HG03442 (cell line): Measurements from ENCODE around the gene TRPM8.

ENCODE experiments used
- ATAC-seq: cut with Tn5 transposase; IDR thresholded peaks from one replicate; pipeline ENCODE4 v1.9.1; 2021; ENCODE audit warnings: mild to moderate bottlenecking, moderate library complexity; ENCODE audit not compliant: unreplicated experiment

The TRPM8 gene

DNA sequence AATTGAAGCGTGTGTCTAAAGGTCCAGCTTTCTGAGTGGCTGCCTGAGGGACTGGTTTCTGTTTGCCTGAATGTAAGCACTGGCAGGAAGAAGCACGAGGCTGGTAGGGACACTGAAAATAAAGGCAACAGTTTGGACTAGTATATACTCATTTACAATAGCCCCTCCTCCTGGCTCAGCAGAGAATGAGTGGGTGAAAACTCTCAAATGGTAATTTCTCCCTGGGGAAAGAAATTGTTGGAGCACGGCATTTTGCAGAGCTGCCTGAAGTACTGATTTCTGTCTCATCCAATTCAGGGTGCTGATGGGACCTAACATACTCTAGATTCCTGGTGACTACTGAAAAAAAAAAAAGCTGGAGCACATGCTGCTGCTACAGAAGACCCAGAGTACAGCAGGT lies 116.0 kb downstream of the TRPM8 start:
- no peak for ATAC-seq

DNA sequence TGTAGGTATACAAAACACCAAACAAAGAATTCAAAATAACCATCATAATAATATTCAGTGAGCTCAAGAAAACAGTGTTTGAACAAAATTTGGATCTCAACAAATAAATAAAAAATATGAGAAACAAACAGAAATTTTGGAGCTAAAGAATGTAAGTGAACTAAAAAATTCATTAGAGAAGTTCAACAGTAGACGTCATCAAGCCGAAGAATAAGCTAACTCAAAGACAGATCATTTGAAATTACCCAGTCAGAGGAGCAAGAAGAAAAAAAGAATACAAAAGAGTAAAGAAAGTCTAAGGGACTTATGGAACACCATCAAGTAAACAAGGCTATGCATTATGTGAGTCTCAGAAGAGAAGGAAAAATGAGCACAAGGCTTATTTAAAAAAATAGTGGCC lies 116.7 kb downstream of the TRPM8 start:
- no peak for ATAC-seq

DNA sequence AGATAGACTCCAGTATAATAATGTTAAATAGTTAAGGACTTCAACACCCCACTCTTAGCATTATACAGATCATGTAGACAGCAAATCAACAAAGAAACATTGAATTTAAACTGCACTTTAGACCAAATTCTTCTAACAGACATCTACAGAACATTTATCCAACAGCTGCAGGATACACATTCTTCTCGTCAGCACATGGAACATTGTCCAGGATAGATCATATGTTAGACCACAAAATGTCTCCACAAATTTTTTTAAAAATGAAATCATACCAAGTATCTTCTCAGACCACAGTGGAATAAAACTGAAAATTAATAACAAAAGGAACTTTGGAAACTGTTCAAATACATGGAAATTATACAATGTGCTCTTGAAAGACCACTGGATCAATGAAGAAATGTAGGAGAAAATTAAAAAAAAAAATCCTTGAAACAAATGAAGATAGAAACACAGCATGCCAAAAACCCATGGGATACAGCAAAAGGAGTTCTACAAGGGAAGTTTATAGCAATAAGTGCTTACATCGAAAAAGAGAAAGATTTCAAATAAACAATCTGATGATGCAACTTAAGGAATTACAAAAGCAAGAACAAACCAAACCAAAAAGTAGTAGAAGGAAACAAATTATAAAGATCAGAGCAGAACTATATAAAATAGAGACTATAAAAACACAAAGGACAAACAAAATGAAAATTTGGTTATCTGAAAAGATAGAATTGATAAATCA lies 121.1 kb downstream of the TRPM8 start:
- ATAC-seq, result no peak

DNA sequence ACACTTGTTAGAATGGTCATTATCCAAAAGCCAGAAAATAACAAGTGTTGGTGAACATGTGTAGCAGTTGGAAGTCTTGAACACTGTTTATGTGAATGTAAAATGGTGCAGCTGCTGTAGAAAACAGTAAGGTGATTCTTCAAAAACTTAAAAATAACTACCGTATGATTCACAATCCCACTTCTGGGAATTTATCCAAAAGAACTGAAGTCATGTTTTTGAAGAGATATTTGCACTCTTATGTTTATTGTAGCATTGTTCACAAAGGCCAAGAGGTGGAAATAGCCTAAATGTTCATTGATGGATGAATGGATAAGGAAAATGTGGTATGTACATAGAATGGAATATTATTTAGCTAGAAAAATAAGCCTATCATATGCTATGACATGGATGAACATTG lies 127.0 kb downstream of the TRPM8 start:
- ATAC-seq, result no peak

DNA sequence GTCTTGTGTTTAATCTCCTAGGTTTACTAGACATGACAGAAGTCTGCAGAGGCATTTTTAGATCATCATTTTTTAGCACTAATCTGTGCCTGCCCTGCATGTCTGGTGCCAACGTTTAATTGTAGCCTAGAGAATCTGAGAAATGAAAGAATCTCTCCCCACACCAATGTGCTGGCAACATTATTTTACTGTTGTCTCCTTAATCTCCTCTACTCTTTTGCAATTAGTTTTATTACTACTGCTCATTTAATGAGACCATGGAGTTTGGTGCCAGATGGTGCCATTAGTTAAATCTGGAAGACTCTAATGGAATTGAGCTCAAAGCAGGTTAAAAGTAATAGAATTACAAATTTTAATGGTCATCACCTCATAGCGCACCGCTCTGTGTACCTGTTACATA lies 129.3 kb downstream of the TRPM8 start:
- ATAC-seq, result no peak

DNA sequence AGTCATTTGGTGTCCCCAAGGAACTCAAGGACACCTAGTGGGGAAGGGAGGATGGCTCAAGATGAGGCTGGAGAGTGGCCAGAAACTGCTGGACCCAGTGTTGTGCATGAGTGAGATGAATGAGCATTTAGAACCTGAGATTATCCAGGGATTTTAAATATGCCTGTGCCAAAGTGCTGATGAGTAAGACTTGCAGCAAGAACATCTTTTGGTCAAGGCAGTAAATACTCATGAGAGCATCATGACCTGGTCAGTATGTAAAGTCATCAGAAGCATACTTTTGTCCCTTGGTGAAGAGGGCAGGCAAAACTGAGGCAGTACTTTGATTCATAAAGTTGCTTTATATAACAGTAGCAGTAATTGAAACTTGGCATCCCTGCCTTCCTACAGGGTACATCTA lies 130.2 kb downstream of the TRPM8 start:
- ATAC-seq, result no peak

DNA sequence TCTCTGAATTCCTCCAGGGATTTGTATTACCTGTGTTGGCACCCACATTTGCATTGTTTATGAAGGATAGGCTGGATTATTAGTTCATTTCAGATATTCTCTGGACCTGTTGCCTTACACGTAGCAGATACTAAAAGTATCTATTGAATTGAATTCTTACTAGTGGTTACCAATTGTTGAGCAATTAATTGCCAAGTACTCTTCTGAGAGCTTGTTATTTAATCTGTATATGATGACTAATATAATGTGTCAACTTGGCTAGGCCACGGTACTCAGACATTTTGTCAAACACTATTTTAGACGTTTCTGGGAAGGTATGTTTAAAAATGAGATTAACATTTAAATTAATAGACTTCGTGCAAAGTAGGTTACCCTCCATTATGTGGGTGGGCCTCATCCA lies 130.9 kb downstream of the TRPM8 start:
- ATAC-seq, result no peak

DNA sequence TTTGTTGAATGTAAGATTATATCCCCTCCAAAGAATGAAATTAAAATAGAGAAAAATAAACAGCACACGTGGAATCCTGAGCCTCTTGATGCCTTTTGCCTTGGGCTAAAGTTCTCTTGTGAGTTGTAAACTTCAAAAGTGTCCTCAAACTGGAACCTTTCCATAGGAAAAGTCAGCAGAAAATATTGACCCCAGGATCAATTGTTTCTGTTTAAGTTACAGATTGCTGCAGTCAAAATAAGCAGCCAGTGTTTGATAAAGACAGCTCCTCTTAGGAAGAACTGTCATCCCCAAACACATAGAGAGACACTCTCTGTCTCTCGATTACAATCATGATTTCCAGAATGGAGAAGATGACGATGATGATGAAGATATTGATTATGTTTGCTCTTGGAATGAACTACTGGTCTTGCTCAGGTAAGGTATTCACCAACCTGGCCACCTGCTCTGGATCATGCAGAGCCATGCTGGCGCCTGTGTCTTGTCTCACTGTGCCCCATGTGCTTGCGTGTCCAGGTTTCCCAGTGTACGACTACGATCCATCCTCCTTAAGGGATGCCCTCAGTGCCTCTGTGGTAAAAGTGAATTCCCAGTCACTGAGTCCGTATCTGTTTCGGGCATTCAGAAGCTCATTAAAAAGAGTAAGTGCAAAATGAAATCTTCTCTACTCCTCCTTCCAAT lies 133.4 kb downstream of the TRPM8 start, which contains the start of gene SPP2:
Gene SPP2, plus strand, starts transcription at position 248 of the 681 bp plus-strand sequence. Its CDS starts 85 bp downstream, at position 333.
- ATAC-seq, result no peak

DNA sequence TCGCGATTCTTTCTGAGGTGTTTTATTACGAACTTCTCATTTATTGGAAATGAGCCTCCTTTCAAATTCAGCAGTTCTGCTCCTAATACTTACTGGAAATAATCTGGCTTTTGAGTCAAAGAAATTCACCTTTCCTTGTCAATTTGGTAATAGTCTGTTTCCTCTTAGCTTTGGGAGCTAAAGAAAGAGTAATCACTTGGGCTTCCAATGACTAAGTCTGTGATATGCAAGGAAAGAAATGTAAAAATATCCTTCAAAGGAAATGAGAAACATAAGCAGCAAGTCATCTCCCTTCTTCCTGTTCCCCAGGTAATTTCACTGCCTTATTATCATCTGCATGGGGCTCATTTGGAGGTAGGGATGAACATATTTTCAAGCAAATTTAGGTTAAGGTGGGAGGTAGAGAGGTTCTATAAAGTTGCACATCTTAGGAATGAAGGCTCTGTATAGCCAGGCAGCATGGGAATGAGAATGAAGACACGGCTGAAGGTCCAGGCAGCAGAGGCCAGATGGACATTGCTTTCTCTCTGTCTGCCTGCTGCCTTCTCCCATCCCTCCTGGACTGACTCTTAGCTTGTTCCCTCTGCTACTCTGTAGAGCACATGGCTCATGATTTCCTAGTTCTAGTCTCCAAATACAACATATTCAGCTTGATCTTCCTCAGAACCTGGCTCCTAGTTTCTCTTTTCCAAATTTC lies 134.3 kb downstream of the TRPM8 start:
- ATAC-seq, result no peak

DNA sequence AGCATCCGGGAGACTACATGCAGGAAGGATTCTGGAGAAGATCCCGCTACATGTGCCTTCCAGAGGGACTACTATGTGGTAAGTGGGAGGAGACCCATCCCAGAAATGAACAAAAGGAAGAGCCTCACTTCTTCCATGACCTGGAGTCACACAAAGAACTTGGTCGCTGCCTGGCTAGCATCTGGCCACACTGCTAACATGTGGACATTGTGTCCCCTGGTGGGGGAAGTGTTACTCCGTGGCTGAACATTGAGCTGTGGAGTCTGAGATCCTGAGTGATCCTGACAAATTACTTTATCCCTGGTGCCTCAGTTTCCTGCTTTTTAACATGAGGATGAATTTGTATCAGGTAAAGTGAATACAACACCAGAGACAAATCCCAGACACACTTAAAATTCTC lies 141.7 kb downstream of the TRPM8 start:
- ATAC-seq, result no peak

DNA sequence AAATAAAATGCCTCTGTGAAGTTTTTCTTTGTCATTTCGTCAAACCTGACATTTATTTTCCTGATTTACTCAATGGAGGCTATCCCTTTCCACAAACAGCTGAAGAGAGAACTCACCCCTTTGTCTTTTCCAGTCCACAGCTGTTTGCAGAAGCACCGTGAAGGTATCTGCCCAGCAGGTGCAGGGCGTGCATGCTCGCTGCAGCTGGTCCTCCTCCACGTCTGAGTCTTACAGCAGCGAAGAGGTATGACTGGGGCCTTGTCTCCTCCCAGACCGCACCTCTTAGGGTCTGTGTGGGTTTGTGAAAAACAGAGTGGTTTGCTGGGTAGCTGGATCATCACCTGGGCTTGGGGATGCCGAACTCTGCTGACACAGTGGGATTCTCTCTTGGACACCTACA lies 143.1 kb downstream of the TRPM8 start:
- ATAC-seq, result no peak

DNA sequence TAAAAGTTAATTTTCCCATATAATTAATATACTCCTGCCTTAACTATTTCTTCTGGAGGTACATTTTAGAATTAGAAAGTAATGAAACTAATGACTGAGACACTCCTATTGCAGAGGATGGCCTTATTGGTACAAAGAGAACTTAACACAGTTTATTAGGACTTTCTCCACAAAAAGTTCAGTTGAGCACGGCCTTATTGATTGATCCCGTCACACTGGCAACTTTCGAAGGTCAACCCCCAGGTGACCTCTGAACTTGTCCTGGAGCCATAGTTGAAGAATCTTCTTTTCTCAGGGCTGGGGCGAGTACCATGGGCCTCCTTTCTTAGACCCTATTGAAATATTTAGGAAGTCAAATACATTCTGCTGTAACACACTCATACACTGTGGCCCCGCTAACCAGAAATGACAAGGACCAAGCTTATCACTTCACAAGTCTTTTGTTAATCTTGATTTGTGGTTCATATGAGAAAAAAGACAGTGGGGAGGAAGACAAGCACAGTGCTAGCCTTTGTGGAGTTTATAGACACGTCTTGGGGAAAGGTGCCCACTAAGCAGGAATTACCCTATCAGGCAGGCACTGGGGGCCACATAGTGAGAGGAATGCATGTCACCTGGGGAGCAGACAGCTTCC lies 144.6 kb downstream of the TRPM8 start:
- no peak for ATAC-seq

DNA sequence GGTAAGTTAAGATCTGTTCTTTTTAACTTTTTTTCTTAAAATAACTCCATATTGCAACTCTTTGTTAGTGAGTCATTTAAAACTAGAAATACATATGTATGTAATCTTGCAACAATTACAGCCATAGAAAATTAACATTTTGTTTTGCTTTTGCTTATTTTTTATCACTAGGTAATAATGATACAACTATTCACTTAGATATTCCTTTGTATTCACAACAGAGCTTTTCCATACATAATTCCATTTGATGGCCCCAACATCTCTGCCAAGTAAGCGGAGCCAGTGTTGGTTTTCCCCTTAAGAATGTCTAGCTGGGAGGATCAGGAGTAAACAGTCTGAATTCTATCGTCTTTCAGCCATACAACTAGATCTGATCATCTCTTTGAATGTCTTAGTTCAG lies 149.4 kb downstream of the TRPM8 start:
- ATAC-seq, result no peak
